ENCODE data around the gene ARID1B.

Gene ARID1B

DNA sequence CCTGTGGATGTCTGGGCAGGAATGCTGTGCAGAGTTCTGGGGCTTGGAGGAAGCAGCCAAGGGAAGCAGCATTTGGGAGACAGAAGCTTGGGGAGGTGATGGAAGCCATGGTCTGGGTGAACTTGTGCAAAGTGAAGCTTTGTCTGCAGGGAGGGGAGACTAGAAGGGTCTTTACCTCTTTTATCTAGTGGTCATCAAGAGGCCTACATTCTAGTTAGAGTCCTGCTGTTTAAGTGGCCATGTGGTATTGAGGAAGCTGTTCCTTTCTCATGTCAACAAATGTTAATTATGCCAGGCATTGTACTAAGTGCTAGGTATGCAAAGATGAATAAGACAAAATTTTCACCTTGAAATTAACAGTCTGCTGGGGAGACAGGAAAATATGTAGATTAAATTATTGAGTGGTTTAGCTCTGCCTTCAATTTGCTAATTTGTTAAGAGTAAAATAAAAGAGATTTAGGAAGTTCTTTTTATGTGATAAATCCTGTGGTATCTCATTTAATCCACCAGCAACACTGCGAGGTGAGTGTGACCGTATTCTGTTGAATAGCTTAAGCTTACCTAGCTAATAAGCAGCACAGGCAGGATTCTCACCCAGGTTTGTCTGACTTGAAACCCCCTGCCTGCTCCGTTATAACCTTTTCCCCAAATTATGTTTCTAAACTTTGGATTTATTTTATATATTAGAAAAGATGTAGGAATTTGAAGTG lies 43.1 kb downstream of the ARID1B start:
- H3K9ac ChIP-seq (ENCODE audit: low read length) = no peak overlapping the region
- no peaks in the 10 kb centered on the region for H3K27me3 ChIP-seq (ENCODE audit: low read length)
- no peak overlapping the region for H3K4me3 ChIP-seq (ENCODE audit: insufficient read depth, low read length, poor library complexity, severe bottlenecking)
- H3K9me3 ChIP-seq (ENCODE audit: insufficient read depth, low read length) = no peaks in the 10 kb centered on the region
- no peaks in the 10 kb centered on the region for H3K9me2 ChIP-seq (replicated peaks; ENCODE audit: insufficient read depth, low read length)
- no peak for TF ChIP-seq EZH2phosphoT487 (conservative IDR thresholded peaks at IDR 0.05; ENCODE audit: low read length)
- TF ChIP-seq, protein P1, sequence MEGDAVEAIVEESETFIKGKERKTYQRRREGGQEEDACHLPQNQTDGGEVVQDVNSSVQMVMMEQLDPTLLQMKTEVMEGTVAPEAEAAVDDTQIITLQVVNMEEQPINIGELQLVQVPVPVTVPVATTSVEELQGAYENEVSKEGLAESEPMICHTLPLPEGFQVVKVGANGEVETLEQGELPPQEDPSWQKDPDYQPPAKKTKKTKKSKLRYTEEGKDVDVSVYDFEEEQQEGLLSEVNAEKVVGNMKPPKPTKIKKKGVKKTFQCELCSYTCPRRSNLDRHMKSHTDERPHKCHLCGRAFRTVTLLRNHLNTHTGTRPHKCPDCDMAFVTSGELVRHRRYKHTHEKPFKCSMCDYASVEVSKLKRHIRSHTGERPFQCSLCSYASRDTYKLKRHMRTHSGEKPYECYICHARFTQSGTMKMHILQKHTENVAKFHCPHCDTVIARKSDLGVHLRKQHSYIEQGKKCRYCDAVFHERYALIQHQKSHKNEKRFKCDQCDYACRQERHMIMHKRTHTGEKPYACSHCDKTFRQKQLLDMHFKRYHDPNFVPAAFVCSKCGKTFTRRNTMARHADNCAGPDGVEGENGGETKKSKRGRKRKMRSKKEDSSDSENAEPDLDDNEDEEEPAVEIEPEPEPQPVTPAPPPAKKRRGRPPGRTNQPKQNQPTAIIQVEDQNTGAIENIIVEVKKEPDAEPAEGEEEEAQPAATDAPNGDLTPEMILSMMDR (IDR thresholded peaks at IDR 0.05; ENCODE audit: insufficient read depth, low read length, poor library complexity, severe bottlenecking) = no peak
- no peak overlapping the region for H2AFZ ChIP-seq (ENCODE audit: low read depth, low read length, severe bottlenecking)
- H3F3A ChIP-seq (ENCODE audit: insufficient read depth) = no peaks in the 10 kb centered on the region
- H3K4me2 ChIP-seq (ENCODE audit: low read depth, low read length, poor library complexity, severe bottlenecking) = no peak overlapping the region
- no peak overlapping the region for H3K27ac ChIP-seq (ENCODE audit: low read depth, low read length)
- H3K36me3 ChIP-seq (ENCODE audit: low read length) = no peaks in the 10 kb centered on the region
- H4K20me1 ChIP-seq (ENCODE audit: low read depth, low read length) = peaks cover 31% of the 10 kb centered on the region
- H3K79me2 ChIP-seq (ENCODE audit: insufficient read depth, low read length) = peaks cover 95% of the 10 kb centered on the region

DNA sequence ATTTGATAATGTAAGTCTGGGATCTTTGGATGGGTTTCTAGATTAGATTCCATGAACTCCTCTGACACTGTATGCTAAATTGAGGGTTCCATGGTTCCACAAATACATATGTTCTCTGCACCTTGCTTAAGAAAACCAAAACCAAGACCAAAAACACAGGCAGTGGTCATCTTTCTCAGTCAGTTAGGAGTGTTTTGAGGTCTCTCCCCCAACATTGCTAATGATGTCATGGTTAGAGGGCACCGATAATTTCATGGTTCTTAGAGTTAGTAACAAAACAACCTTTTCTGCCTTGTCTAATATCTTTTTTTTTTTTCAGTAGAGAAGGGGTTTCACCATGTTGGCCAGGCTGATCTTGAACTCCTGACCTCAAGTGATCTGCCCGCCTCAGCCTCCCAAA lies 44.5 kb downstream of the ARID1B start:
- H3K4me3 ChIP-seq (ENCODE audit: insufficient read depth, low read length, poor library complexity, severe bottlenecking) = no peak overlapping the region
- H3K27me3 ChIP-seq (ENCODE audit: low read length) = no peaks in the 10 kb centered on the region
- H3K4me2 ChIP-seq (ENCODE audit: low read depth, low read length, poor library complexity, severe bottlenecking) = no peak overlapping the region
- no peak overlapping the region for H2AFZ ChIP-seq (ENCODE audit: low read depth, low read length, severe bottlenecking)
- H3K9me2 ChIP-seq (replicated peaks; ENCODE audit: insufficient read depth, low read length) = no peaks in the 10 kb centered on the region
- no peak overlapping the region for H3K27ac ChIP-seq (ENCODE audit: low read depth, low read length)
- no peaks in the 10 kb centered on the region for H3K9me3 ChIP-seq (ENCODE audit: insufficient read depth, low read length)
- no peak for TF ChIP-seq EZH2phosphoT487 (conservative IDR thresholded peaks at IDR 0.05; ENCODE audit: low read length)
- TF ChIP-seq, protein P1 (IDR thresholded peaks at IDR 0.05; ENCODE audit: insufficient read depth, low read length, poor library complexity, severe bottlenecking) = no peak
- H3K79me2 ChIP-seq (ENCODE audit: insufficient read depth, low read length) = peaks cover 95% of the 10 kb centered on the region
- no peaks in the 10 kb centered on the region for H3K36me3 ChIP-seq (ENCODE audit: low read length)
- peaks cover 26% of the 10 kb centered on the region for H4K20me1 ChIP-seq (ENCODE audit: low read depth, low read length)
- no peaks in the 10 kb centered on the region for H3F3A ChIP-seq (ENCODE audit: insufficient read depth)
- H3K9ac ChIP-seq (ENCODE audit: low read length) = no peak overlapping the region

DNA sequence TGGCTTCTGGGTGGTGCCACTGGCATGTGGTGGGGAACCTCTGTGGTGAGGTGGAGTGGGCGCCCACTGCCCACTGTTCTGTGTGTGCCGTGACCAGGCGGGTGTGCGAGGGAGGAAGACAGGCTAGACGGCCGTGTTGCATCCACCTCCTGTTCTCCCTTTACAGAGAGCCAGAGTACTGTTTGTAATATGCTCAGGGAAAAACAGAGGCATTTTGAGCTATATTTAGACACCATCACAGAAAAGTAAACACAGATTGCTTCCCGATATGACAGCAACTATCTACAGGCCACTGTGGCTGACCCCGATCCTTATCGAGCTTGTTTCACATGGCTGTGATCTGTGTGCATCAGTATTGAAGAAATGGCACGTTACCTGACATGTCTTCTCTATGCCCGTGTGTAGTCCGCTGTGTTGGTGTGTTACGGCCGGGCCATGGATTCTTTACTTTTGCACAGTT lies 45.6 kb downstream of the ARID1B start:
- Histone ChIP-seq H3F3A (ENCODE audit: insufficient read depth) (no peaks in the 10 kb centered on the region), H4K20me1 (ENCODE audit: low read depth, low read length) (peaks cover 25% of the 10 kb centered on the region; the same call in 1 of the 2 replicates), H3K27me3 (ENCODE audit: low read length) (no peaks in the 10 kb centered on the region), H2AFZ (ENCODE audit: low read depth, low read length, severe bottlenecking) (no peak overlapping the region), H3K36me3 (ENCODE audit: low read length) (no peaks in the 10 kb centered on the region), H3K27ac (ENCODE audit: low read depth, low read length) (no peak overlapping the region), H3K4me2 (ENCODE audit: low read depth, low read length, poor library complexity, severe bottlenecking) (no peak overlapping the region), H3K9ac (ENCODE audit: low read length) (no peak overlapping the region), H3K4me3 (ENCODE audit: insufficient read depth, low read length, poor library complexity, severe bottlenecking) (no peak overlapping the region), H3K9me3 (ENCODE audit: insufficient read depth, low read length) (no peaks in the 10 kb centered on the region), H3K9me2 (replicated peaks; ENCODE audit: insufficient read depth, low read length) (no peaks in the 10 kb centered on the region), H3K79me2 (ENCODE audit: insufficient read depth, low read length) (peaks cover 93% of the 10 kb centered on the region)
- TF ChIP-seq EZH2phosphoT487 (conservative IDR thresholded peaks at IDR 0.05; ENCODE audit: low read length) = no peak
- TF ChIP-seq, protein P1 (IDR thresholded peaks at IDR 0.05; ENCODE audit: insufficient read depth, low read length, poor library complexity, severe bottlenecking) = no peak
